Measurements from ENCODE around the gene REC8.

GRCh38 chr14:24176599-24176998 is 4.7 kb downstream of the REC8 start:
- TF ChIP-seq SP1 (IDR thresholded peaks at IDR 0.05) (no peak), TAF1 (conservative IDR thresholded peaks at IDR 0.05) (no peak), ATF3 (IDR thresholded peaks at IDR 0.05) (no peak)
